Kidney epithelial cell (primary cell): ENCODE data around the gene LRRC37A. TPM values are rescaled to one million over a fixed set of nuclear protein-coding genes. Genes with fewer than 3 reads are reported as not detected.
"Not testable (repeated sequence)": the region's sequence is repeated elsewhere in the genome, so short reads cannot be mapped to it uniquely, and the experiment has no call there.

Experiments used
- DNase-seq: peaks from one replicate; pipeline ENCODE4 v3.0.0-alpha.2; 2010; ENCODE audit warnings: low read depth
- H3K27me3 ChIP-seq: 2 replicates; pipeline ENCODE4 v1.6.0; 2011; ENCODE audit warnings: low read length; ENCODE audit not compliant: control insufficient read depth, insufficient read depth
- H3K36me3 ChIP-seq: 2 replicates; pipeline ENCODE4 v1.5.1; 2011; ENCODE audit warnings: low read length; ENCODE audit not compliant: control insufficient read depth, insufficient read depth
- H3K4me3 ChIP-seq: 2 replicates; pipeline ENCODE4 v1.5.1; 2011; ENCODE audit warnings: low read depth, mild to moderate bottlenecking, control low read depth, low read length
- total RNA-seq: library from RNA; depleted of rRNA; stranded (reverse); fragments of >200 nt; gene quantifications from 2 replicates; pipeline ENCODE4 v1.2.3, GENCODE V29; 2015
- TF ChIP-seq, protein P1 (sequence below): IDR thresholded peaks from 2 replicates; pipeline ENCODE4 v1.5.1; 2011; ENCODE audit warnings: mild to moderate bottlenecking, moderate library complexity, low read length, control low read depth, inconsistent platforms; ENCODE audit not compliant: insufficient read depth, poor library complexity, severe bottlenecking

The LRRC37A gene
- total RNA-seq, 1 donor from 2014 or later, result 2.0 TPM

- peak; percentile 34 for DNase-seq
- TF ChIP-seq, protein P1, sequence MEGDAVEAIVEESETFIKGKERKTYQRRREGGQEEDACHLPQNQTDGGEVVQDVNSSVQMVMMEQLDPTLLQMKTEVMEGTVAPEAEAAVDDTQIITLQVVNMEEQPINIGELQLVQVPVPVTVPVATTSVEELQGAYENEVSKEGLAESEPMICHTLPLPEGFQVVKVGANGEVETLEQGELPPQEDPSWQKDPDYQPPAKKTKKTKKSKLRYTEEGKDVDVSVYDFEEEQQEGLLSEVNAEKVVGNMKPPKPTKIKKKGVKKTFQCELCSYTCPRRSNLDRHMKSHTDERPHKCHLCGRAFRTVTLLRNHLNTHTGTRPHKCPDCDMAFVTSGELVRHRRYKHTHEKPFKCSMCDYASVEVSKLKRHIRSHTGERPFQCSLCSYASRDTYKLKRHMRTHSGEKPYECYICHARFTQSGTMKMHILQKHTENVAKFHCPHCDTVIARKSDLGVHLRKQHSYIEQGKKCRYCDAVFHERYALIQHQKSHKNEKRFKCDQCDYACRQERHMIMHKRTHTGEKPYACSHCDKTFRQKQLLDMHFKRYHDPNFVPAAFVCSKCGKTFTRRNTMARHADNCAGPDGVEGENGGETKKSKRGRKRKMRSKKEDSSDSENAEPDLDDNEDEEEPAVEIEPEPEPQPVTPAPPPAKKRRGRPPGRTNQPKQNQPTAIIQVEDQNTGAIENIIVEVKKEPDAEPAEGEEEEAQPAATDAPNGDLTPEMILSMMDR, result peak; percentile 46
- not testable (repeated sequence) for H3K36me3 ChIP-seq, H3K27me3 ChIP-seq, H3K4me3 ChIP-seq
Observed at GRCh38 chr17:46286764-46287221, 8.1 kb upstream of the LRRC37A start.

GRCh38 chr17:46287587-46287986, 7.3 kb upstream of the LRRC37A start:
- not testable (repeated sequence) for H3K27me3 ChIP-seq, H3K4me3 ChIP-seq

DNA sequence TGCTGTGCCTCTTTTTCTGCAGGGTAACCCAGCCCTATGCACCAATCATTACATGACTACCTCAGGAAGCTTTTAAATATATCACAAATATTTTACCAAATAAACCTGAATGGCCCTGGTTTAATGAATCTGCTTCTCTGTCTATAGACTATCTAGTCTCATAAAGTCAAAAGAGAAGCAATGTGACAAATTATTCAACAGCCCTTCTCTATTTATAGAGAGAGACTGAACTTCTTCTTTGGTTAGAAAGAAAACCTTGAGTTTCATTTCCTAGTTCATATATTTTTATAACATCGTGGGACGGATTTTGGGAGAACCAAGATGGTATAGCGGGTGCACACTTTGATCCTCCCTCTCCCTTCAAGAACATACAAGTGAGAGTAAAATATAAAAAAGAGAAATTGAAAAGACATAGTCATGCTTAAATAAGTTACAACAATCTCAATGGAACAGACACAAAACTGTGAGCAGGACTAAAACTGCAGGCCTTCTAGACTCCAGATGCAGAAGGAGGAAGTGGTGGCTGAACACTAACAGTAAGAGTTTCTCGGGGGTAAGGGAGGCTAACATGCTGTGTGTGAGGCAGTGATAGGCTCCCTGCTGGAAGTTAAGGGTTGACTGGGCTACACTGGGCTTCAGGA, 3.9 kb upstream of the LRRC37A start:
- not testable (repeated sequence) for H3K4me3 ChIP-seq, H3K27me3 ChIP-seq, H3K36me3 ChIP-seq, DNase-seq

More at GRCh38 chr17:46287587-46287986, 7.3 kb upstream of the LRRC37A start:
- not testable (repeated sequence) for H3K36me3 ChIP-seq, DNase-seq

- H3K4me3 ChIP-seq, H3K36me3 ChIP-seq, H3K27me3 ChIP-seq, DNase-seq: not testable (repeated sequence)
Observed at GRCh38 chr17:46291618-46292017, 3.3 kb upstream of the LRRC37A start.

GRCh38 chr17:46341220-46341619, 46.3 kb downstream of the LRRC37A start:
- not testable (repeated sequence) for H3K36me3 ChIP-seq, H3K27me3 ChIP-seq, H3K4me3 ChIP-seq, DNase-seq

DNA sequence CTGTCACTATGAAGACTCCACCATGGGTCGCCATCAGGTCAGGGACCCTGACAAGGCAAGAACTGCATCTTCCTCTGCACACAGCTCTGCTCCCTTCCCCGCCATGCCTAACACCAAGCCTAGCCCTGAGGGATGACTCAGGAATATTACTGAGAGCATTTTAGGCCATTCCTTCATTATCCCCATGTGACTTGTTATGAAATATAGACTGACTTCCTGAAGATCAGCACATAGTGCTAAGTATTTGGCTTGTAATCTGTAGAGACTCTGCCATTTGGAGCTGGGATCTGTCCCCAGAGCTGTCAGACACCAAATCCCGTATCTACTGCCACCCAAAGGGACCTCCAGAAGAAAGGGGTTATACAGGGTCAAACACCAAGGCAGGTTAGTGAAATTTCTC, 47.2 kb downstream of the LRRC37A start:
- H3K36me3 ChIP-seq, DNase-seq, H3K4me3 ChIP-seq, H3K27me3 ChIP-seq: not testable (repeated sequence)

DNA sequence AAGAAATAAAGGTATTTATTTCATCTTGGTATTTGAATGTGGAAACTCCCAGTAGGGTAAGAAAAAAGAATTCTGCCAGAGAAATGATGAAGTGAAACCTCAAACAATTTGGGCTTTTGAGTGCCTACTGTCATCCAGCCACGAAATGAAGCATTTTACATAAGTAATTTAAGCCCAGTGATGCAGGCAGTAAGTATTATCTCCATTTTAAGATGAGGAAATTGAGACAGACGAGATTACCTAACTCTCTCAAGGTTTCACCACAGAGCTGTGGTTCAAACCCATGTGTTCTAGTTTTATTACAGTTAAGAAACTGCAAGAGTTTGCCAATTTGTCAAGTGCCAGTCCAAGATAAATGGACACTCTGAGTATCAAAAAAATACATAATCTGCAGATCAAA, 53.4 kb downstream of the LRRC37A start:
- not testable (repeated sequence) for H3K36me3 ChIP-seq, H3K4me3 ChIP-seq, H3K27me3 ChIP-seq, DNase-seq

GRCh38 chr17:46349060-46349459, 54.1 kb downstream of the LRRC37A start:
- not testable (repeated sequence) for H3K4me3 ChIP-seq

DNA sequence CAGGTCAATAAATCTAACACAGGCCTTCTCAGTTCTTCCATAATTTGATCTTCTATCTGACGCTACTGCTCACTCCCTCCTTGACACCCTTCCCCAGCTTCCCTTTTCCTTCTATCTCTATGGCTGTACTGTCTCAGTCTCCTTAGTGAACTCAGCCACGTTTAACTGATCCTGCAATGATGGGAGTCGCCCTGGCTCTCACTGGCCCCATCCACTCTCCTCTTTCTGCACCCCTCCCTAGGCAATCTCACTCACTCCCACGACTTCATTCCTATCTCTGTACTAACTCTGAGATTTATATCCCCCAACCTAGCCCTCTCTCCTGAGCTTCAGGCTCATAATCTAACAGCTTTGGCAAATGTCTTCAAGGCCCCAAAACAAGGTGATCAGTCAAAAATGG, 58.9 kb downstream of the LRRC37A start:
- not testable (repeated sequence) for H3K36me3 ChIP-seq, DNase-seq, H3K4me3 ChIP-seq, H3K27me3 ChIP-seq

More at GRCh38 chr17:46349060-46349459, 54.1 kb downstream of the LRRC37A start:
- not testable (repeated sequence) for H3K36me3 ChIP-seq, DNase-seq, H3K27me3 ChIP-seq

DNA sequence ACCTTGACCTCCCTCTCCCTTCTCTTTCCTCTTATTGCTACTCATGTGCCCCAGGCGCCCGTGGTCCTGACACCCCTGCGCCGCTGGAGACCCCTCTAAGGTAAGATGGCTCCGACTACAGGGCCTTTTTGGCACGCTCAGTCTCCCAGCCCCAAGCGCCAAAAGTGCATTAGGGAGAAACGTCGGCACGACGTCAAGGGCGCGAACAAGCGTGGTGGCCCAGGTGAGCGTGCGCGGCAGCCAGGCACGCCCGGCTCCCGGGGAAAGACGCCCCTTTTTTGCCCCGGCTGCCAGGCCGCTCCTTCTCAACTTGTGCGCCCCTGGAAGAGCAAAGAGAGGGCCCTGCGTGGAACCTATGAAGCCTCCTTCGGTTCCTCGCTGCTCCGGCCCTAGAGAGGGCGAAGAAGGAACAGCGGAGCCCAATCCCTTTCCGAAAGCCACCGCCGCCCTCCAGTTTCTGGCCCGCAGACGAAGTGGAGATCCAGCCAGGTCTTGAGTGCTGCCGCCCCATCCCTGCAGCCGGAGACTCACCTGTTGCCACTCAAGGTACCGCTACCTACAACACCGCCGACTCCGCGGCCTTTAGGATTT, 66.3 kb downstream of the LRRC37A start:
- not testable (repeated sequence) for H3K36me3 ChIP-seq, H3K4me3 ChIP-seq

DNA sequence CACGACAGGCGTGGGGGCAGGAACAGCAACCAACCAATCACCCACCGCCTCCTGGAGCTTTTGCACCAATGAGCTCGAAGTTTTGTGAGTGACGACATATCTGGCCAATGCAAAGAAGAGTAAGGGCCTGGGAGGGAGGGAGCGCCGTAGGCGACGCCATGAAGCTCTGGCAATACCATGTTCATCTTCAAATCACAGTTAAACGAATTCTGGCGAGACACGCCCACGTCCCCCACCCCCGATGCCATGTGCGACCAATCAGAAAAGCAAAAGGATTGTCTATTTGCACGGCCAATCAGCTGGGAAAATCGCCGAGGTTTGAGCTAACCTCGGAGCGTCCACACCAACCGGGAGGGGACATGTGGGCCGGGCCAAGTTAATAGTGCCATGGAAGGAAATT, 66.8 kb downstream of the LRRC37A start, which contains the start of gene ARL17B:
TSS of gene ARL17B (minus strand) at position 12 of the 400 bp plus-strand sequence. CDS start 3,369 bp downstream, outside the sequence.
- H3K27me3 ChIP-seq, H3K4me3 ChIP-seq, H3K36me3 ChIP-seq, DNase-seq: not testable (repeated sequence)

More for the DNA sequence above, 66.3 kb downstream of the LRRC37A start:
- not testable (repeated sequence) for DNase-seq, H3K27me3 ChIP-seq

DNA sequence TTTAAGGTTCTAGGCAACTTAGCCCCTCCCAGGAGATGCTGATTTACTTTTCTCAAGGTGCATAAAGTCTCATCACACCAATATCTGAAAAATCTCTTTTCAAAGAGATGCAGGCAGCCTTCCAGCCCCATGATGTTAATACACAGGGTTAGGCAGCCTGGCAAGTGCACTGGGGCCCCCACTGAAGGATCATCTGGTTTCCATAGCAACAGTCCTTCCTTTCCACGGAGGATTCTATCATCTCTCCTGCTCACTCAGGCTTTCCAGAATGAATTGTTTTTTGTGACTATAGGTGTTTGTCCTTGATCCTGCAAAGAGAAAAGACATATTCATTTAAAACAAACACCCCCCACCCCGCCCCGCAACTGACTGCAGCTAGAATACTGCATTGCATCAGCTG, 72.6 kb downstream of the LRRC37A start:
- not testable (repeated sequence) for DNase-seq, H3K27me3 ChIP-seq, H3K4me3 ChIP-seq, H3K36me3 ChIP-seq

DNA sequence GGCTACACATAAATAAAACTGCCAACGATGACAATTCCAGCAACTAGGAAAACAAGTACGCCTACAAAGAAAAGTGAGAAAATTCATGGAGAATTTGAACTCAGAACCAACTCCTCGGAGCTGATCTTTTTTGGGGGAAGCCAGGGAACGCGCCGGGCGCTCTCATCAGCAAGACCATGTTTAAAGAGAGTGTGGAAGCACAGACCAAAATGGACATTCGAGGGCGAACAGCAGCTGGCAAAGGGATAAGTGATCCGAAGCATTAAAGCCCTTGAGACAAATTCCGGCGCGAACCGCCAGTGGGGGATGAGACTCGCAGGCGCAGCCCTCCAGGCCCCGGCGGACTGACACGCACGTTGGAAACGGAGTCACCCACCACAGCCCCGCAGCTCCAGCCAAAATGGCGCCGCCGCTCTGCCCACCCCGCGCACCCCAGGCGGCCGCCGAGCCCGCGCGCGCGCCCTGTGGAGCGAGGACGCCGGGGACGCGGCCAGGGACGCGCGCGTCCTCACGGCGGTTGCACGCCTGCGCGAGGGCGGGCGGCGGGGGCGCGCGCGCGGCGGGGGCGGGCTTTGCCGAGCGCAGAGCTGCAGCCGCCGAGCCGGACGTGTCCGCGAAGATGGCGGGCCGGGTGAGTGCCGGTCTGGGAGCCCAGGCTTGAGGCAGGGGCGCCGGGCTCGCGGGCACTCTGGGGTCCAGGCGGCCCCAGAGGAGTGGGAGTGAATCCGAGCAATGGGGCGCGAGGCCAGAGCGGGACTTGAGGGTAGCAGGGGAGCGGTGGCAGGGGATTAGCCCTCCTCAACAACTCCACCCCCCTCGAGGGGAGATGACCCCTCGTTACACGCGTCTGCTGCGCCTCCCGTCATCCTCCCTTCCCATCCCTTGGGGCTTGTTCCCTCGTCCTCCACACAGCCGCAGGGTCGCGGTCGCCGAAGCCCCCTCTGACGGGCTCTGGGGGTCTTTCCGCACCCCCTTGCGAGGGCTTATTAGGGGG, 77.6 kb downstream of the LRRC37A start:
- not testable (repeated sequence) for H3K36me3 ChIP-seq, DNase-seq, H3K4me3 ChIP-seq, H3K27me3 ChIP-seq
